ENCODE data around the gene UBE2D4.
"Not testable (repeated sequence)": the region's sequence is repeated elsewhere in the genome, so short reads cannot be mapped to it uniquely, and the experiment has no call there.

Gene UBE2D4

GRCh38 chr7:43898571-43898970 is 27.7 kb upstream of the UBE2D4 start:
- H3K9me3 Mint-ChIP-seq, result not testable (repeated sequence)
- peaks cover 12% of the 10 kb centered on the region for H3K36me3 Mint-ChIP-seq (ENCODE audit: low read depth)

GRCh38 chr7:43902542-43903054 is 23.6 kb upstream of the UBE2D4 start:
- Mint-ChIP-seq H3K9me3 (no peaks in the 10 kb centered on the region), H3K4me3 (no peak overlapping the region), H3K36me3 (ENCODE audit: low read depth) (peaks cover 9% of the 10 kb centered on the region), H3K27me3 (ENCODE audit: low read depth) (no peaks in the 10 kb centered on the region), H3K4me1 (ENCODE audit: low read depth) (peaks cover 24% of the 10 kb centered on the region), H3K27ac (no peak overlapping the region)

More at GRCh38 chr7:43898571-43898970, 27.7 kb upstream of the UBE2D4 start:
- not testable (repeated sequence) for H3K4me3 Mint-ChIP-seq; H3K27ac Mint-ChIP-seq; H3K27me3 Mint-ChIP-seq (ENCODE audit: low read depth)
- peaks cover 15% of the 10 kb centered on the region for H3K4me1 Mint-ChIP-seq (ENCODE audit: low read depth)

GRCh38 chr7:43904533-43905208 is 21.6 kb upstream of the UBE2D4 start:
- H3K27ac Mint-ChIP-seq, result no peak overlapping the region

GRCh38 chr7:43905209-43905946 is 20.9 kb upstream of the UBE2D4 start:
- Mint-ChIP-seq H3K27me3 (ENCODE audit: low read depth) (no peaks in the 10 kb centered on the region), H3K36me3 (ENCODE audit: low read depth) (peaks cover 9% of the 10 kb centered on the region), H3K27ac (peak overlapping the region; percentile 91), H3K4me1 (ENCODE audit: low read depth) (peaks cover 24% of the 10 kb centered on the region), H3K4me3 (peak overlapping the region; percentile 96), H3K9me3 (no peaks in the 10 kb centered on the region)

More at GRCh38 chr7:43904533-43905208, 21.6 kb upstream of the UBE2D4 start:
- H3K9me3 Mint-ChIP-seq, result no peaks in the 10 kb centered on the region
- peaks cover 9% of the 10 kb centered on the region for H3K36me3 Mint-ChIP-seq (ENCODE audit: low read depth)
- no peaks in the 10 kb centered on the region for H3K27me3 Mint-ChIP-seq (ENCODE audit: low read depth)
- H3K4me3 Mint-ChIP-seq, result peak overlapping the region; percentile 96
- peaks cover 24% of the 10 kb centered on the region for H3K4me1 Mint-ChIP-seq (ENCODE audit: low read depth)

GRCh38 chr7:43905956-43906330 is 20.3 kb upstream of the UBE2D4 start:
- H3K4me1 Mint-ChIP-seq (ENCODE audit: low read depth), result peaks cover 24% of the 10 kb centered on the region
- H3K36me3 Mint-ChIP-seq (ENCODE audit: low read depth), result peaks cover 9% of the 10 kb centered on the region
- H3K27me3 Mint-ChIP-seq (ENCODE audit: low read depth), result no peaks in the 10 kb centered on the region
- peak overlapping the region; percentile 96 for H3K4me3 Mint-ChIP-seq
- peak overlapping the region; percentile 91 for H3K27ac Mint-ChIP-seq
- H3K9me3 Mint-ChIP-seq, result no peaks in the 10 kb centered on the region

GRCh38 chr7:43906331-43907010 is 19.8 kb upstream of the UBE2D4 start, which contains the start of gene URGCP:
Gene URGCP (minus strand): TSS chr7:43906596. CDS start chr7:43906575, 21 bp downstream.
- peaks cover 9% of the 10 kb centered on the region for H3K36me3 Mint-ChIP-seq (ENCODE audit: low read depth)

GRCh38 chr7:43914795-43915194 is 11.4 kb upstream of the UBE2D4 start:
- H3K4me3 Mint-ChIP-seq, result no peak overlapping the region
- no peaks in the 10 kb centered on the region for H3K36me3 Mint-ChIP-seq (ENCODE audit: low read depth)
- H3K27me3 Mint-ChIP-seq (ENCODE audit: low read depth), result no peaks in the 10 kb centered on the region
- H3K9me3 Mint-ChIP-seq, result no peaks in the 10 kb centered on the region
- H3K4me1 Mint-ChIP-seq (ENCODE audit: low read depth), result no peaks in the 10 kb centered on the region
- H3K27ac Mint-ChIP-seq, result no peak overlapping the region

More at GRCh38 chr7:43906331-43907010, 19.8 kb upstream of the UBE2D4 start, which contains the start of gene URGCP:
- peak within 1 kb of the TSS; percentile 96 for H3K4me3 Mint-ChIP-seq
- H3K9me3 Mint-ChIP-seq, result no peaks in the 10 kb centered on the region
- H3K4me1 Mint-ChIP-seq (ENCODE audit: low read depth), result peaks cover 24% of the 10 kb centered on the region
- no peaks in the 10 kb centered on the region for H3K27me3 Mint-ChIP-seq (ENCODE audit: low read depth)
- H3K27ac Mint-ChIP-seq, result peak within 1 kb of the TSS; percentile 91

- H3K27me3 Mint-ChIP-seq (ENCODE audit: low read depth), result no peaks in the 10 kb centered on the region
- no peaks in the 10 kb centered on the region for H3K36me3 Mint-ChIP-seq (ENCODE audit: low read depth)
- H3K4me1 Mint-ChIP-seq (ENCODE audit: low read depth), result no peaks in the 10 kb centered on the region
- H3K4me3 Mint-ChIP-seq, result no peak overlapping the region
- no peak overlapping the region for H3K27ac Mint-ChIP-seq
- no peaks in the 10 kb centered on the region for H3K9me3 Mint-ChIP-seq
Measured at GRCh38 chr7:43915907-43916306, 10.3 kb upstream of the UBE2D4 start.

GRCh38 chr7:43921423-43921822 is 4.8 kb upstream of the UBE2D4 start:
- Mint-ChIP-seq H3K9me3 (no peaks in the 10 kb centered on the region), H3K27ac (no peak overlapping the region), H3K27me3 (ENCODE audit: low read depth) (no peaks in the 10 kb centered on the region), H3K4me1 (ENCODE audit: low read depth) (peaks cover 8% of the 10 kb centered on the region), H3K36me3 (ENCODE audit: low read depth) (peaks cover 2% of the 10 kb centered on the region), H3K4me3 (no peak overlapping the region)

- no peaks in the 10 kb centered on the region for H3K9me3 Mint-ChIP-seq
- H3K27me3 Mint-ChIP-seq (ENCODE audit: low read depth), result no peaks in the 10 kb centered on the region
- H3K36me3 Mint-ChIP-seq (ENCODE audit: low read depth), result peaks cover 3% of the 10 kb centered on the region
- no peak overlapping the region for H3K27ac Mint-ChIP-seq
- no peak overlapping the region for H3K4me3 Mint-ChIP-seq
- H3K4me1 Mint-ChIP-seq (ENCODE audit: low read depth), result peaks cover 15% of the 10 kb centered on the region
Measured at GRCh38 chr7:43922726-43923125, 3.5 kb upstream of the UBE2D4 start.

- H3K4me3 Mint-ChIP-seq, result peak overlapping the region; percentile 95
- no peaks in the 10 kb centered on the region for H3K27me3 Mint-ChIP-seq (ENCODE audit: low read depth)
- H3K4me1 Mint-ChIP-seq (ENCODE audit: low read depth), result peaks cover 29% of the 10 kb centered on the region
- H3K36me3 Mint-ChIP-seq (ENCODE audit: low read depth), result peaks cover 7% of the 10 kb centered on the region
- peak overlapping the region; percentile 97 for H3K27ac Mint-ChIP-seq
- no peaks in the 10 kb centered on the region for H3K9me3 Mint-ChIP-seq
Measured at GRCh38 chr7:43926798-43927123, 525 bp downstream of the UBE2D4 start.

GRCh38 chr7:43927810-43928209 is 1.6 kb downstream of the UBE2D4 start:
- Mint-ChIP-seq H3K36me3 (ENCODE audit: low read depth) (peaks cover 7% of the 10 kb centered on the region), H3K9me3 (no peaks in the 10 kb centered on the region), H3K27me3 (ENCODE audit: low read depth) (no peaks in the 10 kb centered on the region), H3K27ac (no peak overlapping the region), H3K4me3 (no peak overlapping the region), H3K4me1 (ENCODE audit: low read depth) (peaks cover 29% of the 10 kb centered on the region)

- Mint-ChIP-seq H3K27ac (no peak overlapping the region), H3K36me3 (ENCODE audit: low read depth) (peaks cover 5% of the 10 kb centered on the region), H3K4me3 (no peak overlapping the region), H3K27me3 (ENCODE audit: low read depth) (no peaks in the 10 kb centered on the region), H3K9me3 (no peaks in the 10 kb centered on the region), H3K4me1 (ENCODE audit: low read depth) (peaks cover 26% of the 10 kb centered on the region)
Measured at GRCh38 chr7:43929529-43930457, 3.6 kb downstream of the UBE2D4 start.

GRCh38 chr7:43931346-43931745 is 5.1 kb downstream of the UBE2D4 start:
- Mint-ChIP-seq H3K27ac (peak overlapping the region; percentile 53), H3K9me3 (no peaks in the 10 kb centered on the region), H3K36me3 (ENCODE audit: low read depth) (peaks cover 5% of the 10 kb centered on the region), H3K4me3 (no peak overlapping the region), H3K4me1 (ENCODE audit: low read depth) (peaks cover 22% of the 10 kb centered on the region), H3K27me3 (ENCODE audit: low read depth) (no peaks in the 10 kb centered on the region)
